Ascending aorta (tissue), 2 donors: ENCODE results near the gene MYO1A. TPM values are rescaled to one million over a fixed set of nuclear protein-coding genes. Genes with fewer than 3 reads are reported as not detected.
"Not testable (repeated sequence)": the region's sequence is repeated elsewhere in the genome, so short reads cannot be mapped to it uniquely, and the experiment has no call there.

Source experiments
- DNase-seq, 2 donors: peaks; one replicate each; pipeline ENCODE4 v3.0.0-alpha.2; 2019; ENCODE audit warnings: low spot score in 2 of 2
- H3K27ac ChIP-seq, 2 donors: fragments of 200-600 bp; sonication (generic); one replicate each; pipeline ENCODE4 v1.5.1; 2016 to 2017; ENCODE audit warnings: mild to moderate bottlenecking in 1 of 2
- H3K27me3 ChIP-seq: fragments of 200-600 bp; sonication (generic); one replicate; pipeline ENCODE4 v1.5.1; 2017
- H3K36me3 ChIP-seq, 2 donors: fragments of 200-600 bp; sonication (generic); one replicate each; pipeline ENCODE4 v1.5.1; 2016
- H3K4me1 ChIP-seq, 2 donors: fragments of 200-600 bp; sonication (generic); one replicate each; pipeline ENCODE4 v1.5.1; 2016 to 2017; ENCODE audit warnings: mild to moderate bottlenecking in 1 of 2
- H3K4me3 ChIP-seq, 2 donors: fragments of 200-600 bp; sonication (generic); one replicate each; pipeline ENCODE4 v1.5.1; 2016 to 2017; ENCODE audit warnings: mild to moderate bottlenecking in 1 of 2
- H3K9me3 ChIP-seq, 2 donors: fragments of 200-600 bp; sonication (generic); one replicate each; pipeline ENCODE4 v1.5.1; 2016
- CTCF ChIP-seq, 3 experiments: fragments of 200-600 bp in 2 of 3; fragments of 450-650 bp in 1 of 3; sonication (generic) in 2 of 3; IDR thresholded peaks; one replicate each; pipeline ENCODE4 v1.5.1; 2016 to 2019; ENCODE audit warnings: antibody characterized with exemption in 3 of 3, mild to moderate bottlenecking in 1 of 3, moderate library complexity in 1 of 3
- intact Hi-C: fragments of 100-400 bp; cut with DNase I; formaldehyde crosslinking; loops from one replicate; pipeline ENCODE4 v1.15.1; 2023
- total RNA-seq: library from RNA; depleted of rRNA; stranded (reverse); fragments of >200 nt; gene quantifications from one replicate; pipeline ENCODE4 v1.1.0, GENCODE V29; 2016

Gene MYO1A
- total RNA-seq, 1 donor from 2014 or later, result not detected

- intact Hi-C loops, result loop anchor here (1.0 kb wide), 1 partner anchor 230 kb away; no protein-coding TSS in a partner anchor
These were observed 62.3 kb downstream of the MYO1A start for GRCh38 chr12:56987551-56988053.

GRCh38 chr12:56987011-56987410 is 62.9 kb downstream of the MYO1A start:
- H3K36me3 ChIP-seq, result no peaks in the 10 kb centered on the region
- H3K27me3 ChIP-seq, result no peaks in the 10 kb centered on the region
- no peak overlapping the region for H3K4me3 ChIP-seq
- H3K4me1 ChIP-seq, result no peaks in the 10 kb centered on the region
- no peak for DNase-seq
- no peaks in the 10 kb centered on the region for H3K9me3 ChIP-seq
- intact Hi-C loops, result loop anchor here (1.0 kb wide), 1 partner anchor 230 kb away; no protein-coding TSS in a partner anchor
- no peak overlapping the region for H3K27ac ChIP-seq
- TF ChIP-seq CTCF (IDR thresholded peaks at IDR 0.05), result no peak

More at GRCh38 chr12:56987551-56988053, 62.3 kb downstream of the MYO1A start:
- H3K36me3 ChIP-seq, result no peaks in the 10 kb centered on the region
- no peaks in the 10 kb centered on the region for H3K9me3 ChIP-seq
- no peaks in the 10 kb centered on the region for H3K27me3 ChIP-seq
- TF ChIP-seq CTCF (IDR thresholded peaks at IDR 0.05), result peak; percentile 87 to 91 (median 90)
- H3K4me1 ChIP-seq, result no peaks in the 10 kb centered on the region
- no peak overlapping the region for H3K27ac ChIP-seq
- no peak overlapping the region for H3K4me3 ChIP-seq
- peak in 1 of 2 donors; percentile 80 for DNase-seq

- H3K9me3 ChIP-seq, H3K4me1 ChIP-seq, H3K4me3 ChIP-seq, H3K36me3 ChIP-seq, H3K27ac ChIP-seq, DNase-seq, H3K27me3 ChIP-seq, intact Hi-C loops: not testable (repeated sequence)
These were observed 64.2 kb downstream of the MYO1A start for GRCh38 chr12:56985714-56986113.

- H3K27ac ChIP-seq, result no peak overlapping the region
- H3K27me3 ChIP-seq, result no peaks in the 10 kb centered on the region
- no peak for DNase-seq
These were observed 66.5 kb downstream of the MYO1A start for GRCh38 chr12:56983386-56983785.

GRCh38 chr12:56982578-56983236 is 67.2 kb downstream of the MYO1A start:
- H3K9me3 ChIP-seq, H3K27ac ChIP-seq, intact Hi-C loops, DNase-seq, H3K4me1 ChIP-seq, H3K36me3 ChIP-seq, H3K4me3 ChIP-seq, H3K27me3 ChIP-seq: not testable (repeated sequence)

More at GRCh38 chr12:56983386-56983785, 66.5 kb downstream of the MYO1A start:
- Histone ChIP-seq H3K36me3 (no peaks in the 10 kb centered on the region), H3K4me3 (no peak overlapping the region), H3K9me3 (no peaks in the 10 kb centered on the region), H3K4me1 (no peaks in the 10 kb centered on the region)
- no peak for TF ChIP-seq CTCF (IDR thresholded peaks at IDR 0.05)
- intact Hi-C loops, result no loop called here

GRCh38 chr12:56980941-56981530 is 68.9 kb downstream of the MYO1A start:
- H3K9me3 ChIP-seq, result no peaks in the 10 kb centered on the region
- no peak overlapping the region for H3K27ac ChIP-seq
- TF ChIP-seq CTCF (IDR thresholded peaks at IDR 0.05), result no peak
- DNase-seq, result no peak
- H3K4me3 ChIP-seq, result no peak overlapping the region
- H3K36me3 ChIP-seq, result no peaks in the 10 kb centered on the region
- intact Hi-C loops, result no loop called here
- H3K27me3 ChIP-seq, result no peaks in the 10 kb centered on the region
- no peaks in the 10 kb centered on the region for H3K4me1 ChIP-seq
